Uterus (tissue), 2 donors: Measurements from ENCODE around the gene CLNK.

Experiments
- CTCF ChIP-seq, 4 experiments: fragments of 200-600 bp in 2 of 4; fragments of 450-650 bp in 2 of 4; sonication (generic) in 2 of 4; IDR thresholded peaks; one replicate each; pipeline ENCODE4 v1.5.1; 2016 to 2019; ENCODE audit warnings: antibody characterized with exemption in 4 of 4, mild to moderate bottlenecking in 2 of 4, moderate library complexity in 1 of 4
- POLR2A ChIP-seq, 2 donors: fragments of 450-650 bp; IDR thresholded peaks; one replicate each; pipeline ENCODE4 v1.6.1; 2016; ENCODE audit warnings: antibody characterized with exemption in 2 of 2, mild to moderate bottlenecking in 1 of 2, moderate library complexity in 1 of 2

- TF ChIP-seq CTCF (IDR thresholded peaks at IDR 0.05) (no peak), POLR2A (IDR thresholded peaks at IDR 0.05) (no peak)
Observed at GRCh38 chr4:10529291-10530136, 155.1 kb downstream of the CLNK start.
